ENCODE results near the gene HOXA7. TPM values are rescaled to one million over a fixed set of nuclear protein-coding genes. Genes with fewer than 3 reads are reported as not detected.

HOXA7 gene
- 10 to 100 TPM; 17.1 to 29.8 (median 27.9) TPM for total RNA-seq
- long read RNA-seq, donor 1, partial matches to known transcripts: 0 of 9 reads
- long read RNA-seq, donor 1, other reads (novel, unspliced or antisense): 5 of 9 reads
- long read RNA-seq, donor 2, transcript HOXA7-201 (2 exons, 2,018 nt): major isoform, 6 of 25 reads
- long read RNA-seq, donor 2, partial matches to known transcripts: 0 of 25 reads
- long read RNA-seq, donor 2, other reads (novel, unspliced or antisense): 19 of 25 reads

- Histone ChIP-seq H3K4me1 (ENCODE audit: low read depth) (peaks cover 35% of the 10 kb centered on the region), H3K9me3 (no peaks in the 10 kb centered on the region), H3K4me3 (peak within 1 kb of the TSS; percentile 36), H3K36me3 (ENCODE audit: low read depth) (no peaks in the 10 kb centered on the region)
- intact Hi-C loops (cut with DNase I, micrococcal nuclease): loop anchor here in 1 of 2 donors (10.0 kb wide), 1 partner anchor 782 kb away; no protein-coding TSS in a partner anchor
- ATAC-seq: no peak
- TF ChIP-seq, protein P1, sequence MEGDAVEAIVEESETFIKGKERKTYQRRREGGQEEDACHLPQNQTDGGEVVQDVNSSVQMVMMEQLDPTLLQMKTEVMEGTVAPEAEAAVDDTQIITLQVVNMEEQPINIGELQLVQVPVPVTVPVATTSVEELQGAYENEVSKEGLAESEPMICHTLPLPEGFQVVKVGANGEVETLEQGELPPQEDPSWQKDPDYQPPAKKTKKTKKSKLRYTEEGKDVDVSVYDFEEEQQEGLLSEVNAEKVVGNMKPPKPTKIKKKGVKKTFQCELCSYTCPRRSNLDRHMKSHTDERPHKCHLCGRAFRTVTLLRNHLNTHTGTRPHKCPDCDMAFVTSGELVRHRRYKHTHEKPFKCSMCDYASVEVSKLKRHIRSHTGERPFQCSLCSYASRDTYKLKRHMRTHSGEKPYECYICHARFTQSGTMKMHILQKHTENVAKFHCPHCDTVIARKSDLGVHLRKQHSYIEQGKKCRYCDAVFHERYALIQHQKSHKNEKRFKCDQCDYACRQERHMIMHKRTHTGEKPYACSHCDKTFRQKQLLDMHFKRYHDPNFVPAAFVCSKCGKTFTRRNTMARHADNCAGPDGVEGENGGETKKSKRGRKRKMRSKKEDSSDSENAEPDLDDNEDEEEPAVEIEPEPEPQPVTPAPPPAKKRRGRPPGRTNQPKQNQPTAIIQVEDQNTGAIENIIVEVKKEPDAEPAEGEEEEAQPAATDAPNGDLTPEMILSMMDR (IDR thresholded peaks at IDR 0.05): no peak
- peak; percentile 77 to 84 (median 80) for DNase-seq
These were observed at the start of gene HOXA7 for GRCh38 chr7:27156508-27156898. Gene HOXA7, minus strand, starts transcription at chr7:27156675. Its CDS starts 130 bp downstream, at chr7:27156545.

DNA sequence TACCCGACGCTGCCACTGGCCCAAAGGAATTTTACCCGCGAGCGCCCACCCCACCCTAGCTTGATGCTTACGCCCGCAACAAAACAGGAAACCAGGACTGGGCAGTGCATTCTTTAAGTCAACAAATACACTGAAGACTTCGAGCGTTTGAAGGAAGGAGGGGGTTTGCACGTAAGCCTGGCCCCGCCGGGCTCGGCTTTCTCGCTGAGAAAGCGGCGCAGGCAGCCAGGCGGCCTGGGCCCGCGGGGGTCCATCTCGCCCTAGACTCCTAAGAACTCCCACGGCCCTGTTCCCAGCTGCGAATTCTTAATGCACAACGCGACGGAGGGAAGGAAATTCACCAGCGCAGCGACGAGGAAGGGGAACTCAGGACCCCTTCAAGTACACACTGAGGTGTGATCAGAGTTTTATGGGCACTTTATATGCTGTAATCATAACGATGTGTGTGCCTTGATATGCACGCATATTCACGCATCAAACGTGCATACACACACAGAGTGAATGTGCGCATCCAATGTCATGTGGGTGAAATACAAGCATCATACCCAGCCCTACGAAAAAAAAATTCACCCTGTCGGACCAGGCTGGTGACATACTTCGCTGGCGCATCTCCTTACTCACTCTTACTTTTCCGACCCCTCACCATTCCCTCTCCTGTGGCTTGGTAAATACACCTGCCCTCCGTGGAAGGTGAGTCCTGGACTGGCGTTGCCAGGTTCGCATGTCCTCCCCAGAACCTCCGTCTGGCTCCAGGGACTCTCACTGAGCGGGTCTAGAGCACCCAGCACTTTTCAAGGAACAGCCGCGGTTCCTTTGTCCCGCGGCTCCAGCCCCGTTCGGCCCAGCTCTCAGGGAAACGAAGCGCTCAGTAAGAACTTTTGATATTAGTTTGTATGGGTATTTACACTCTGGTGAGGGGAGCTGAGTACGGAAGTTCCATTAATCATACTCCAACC is 49.1 kb upstream of the HOXA7 start:
- intact Hi-C loops (cut with DNase I, micrococcal nuclease): loop anchor here in 1 of 2 donors (5.0 kb wide), 1 partner anchor 372 kb away; no protein-coding TSS in a partner anchor
- Histone ChIP-seq H3K36me3 (ENCODE audit: low read depth) (no peaks in the 10 kb centered on the region), H3K4me3 (no peak overlapping the region), H3K4me1 (ENCODE audit: low read depth) (peaks cover 13% of the 10 kb centered on the region), H3K9me3 (no peaks in the 10 kb centered on the region)
- ATAC-seq (peak; percentile 25), DNase-seq (peak in 2 of 3 donors; percentile 20 to 42)
- TF ChIP-seq, protein P1 (IDR thresholded peaks at IDR 0.05): no peak

GRCh38 chr7:27204851-27205322 is 48.4 kb upstream of the HOXA7 start:
- TF ChIP-seq, protein P1 (IDR thresholded peaks at IDR 0.05): no peak
- DNase-seq (peak in 2 of 3 donors; percentile 49 to 73), ATAC-seq (peak; percentile 11)
- intact Hi-C loops (cut with DNase I, micrococcal nuclease): loop anchor here in 1 of 2 donors (5.0 kb wide), 1 partner anchor 372 kb away; no protein-coding TSS in a partner anchor
- Histone ChIP-seq H3K9me3 (no peaks in the 10 kb centered on the region), H3K4me3 (no peak overlapping the region), H3K4me1 (ENCODE audit: low read depth) (peaks cover 14% of the 10 kb centered on the region), H3K36me3 (ENCODE audit: low read depth) (no peaks in the 10 kb centered on the region)

- ATAC-seq (no peak), DNase-seq (peak in 1 of 3 donors; percentile 14)
- Histone ChIP-seq H3K4me1 (ENCODE audit: low read depth) (peaks cover 13% of the 10 kb centered on the region), H3K4me3 (no peak overlapping the region), H3K36me3 (ENCODE audit: low read depth) (no peaks in the 10 kb centered on the region), H3K9me3 (no peaks in the 10 kb centered on the region)
- TF ChIP-seq, protein P1 (IDR thresholded peaks at IDR 0.05): no peak
- intact Hi-C loops (cut with DNase I, micrococcal nuclease): no loop called here
These were observed 47.6 kb upstream of the HOXA7 start for GRCh38 chr7:27203964-27204594.

GRCh38 chr7:27203365-27203953 is 47.0 kb upstream of the HOXA7 start:
- H3K4me3 ChIP-seq: no peak overlapping the region
- DNase-seq: peak in 2 of 3 donors; percentile 28 to 48
- ATAC-seq: no peak
- no peaks in the 10 kb centered on the region for H3K36me3 ChIP-seq (ENCODE audit: low read depth)
- peaks cover 13% of the 10 kb centered on the region for H3K4me1 ChIP-seq (ENCODE audit: low read depth)
- intact Hi-C loops (cut with DNase I, micrococcal nuclease): no loop called here
- TF ChIP-seq, protein P1 (IDR thresholded peaks at IDR 0.05): no peak
- no peaks in the 10 kb centered on the region for H3K9me3 ChIP-seq
